GM18868 (cell line): Measurements from ENCODE around the gene DHX9.

Experiments used
- ATAC-seq: cut with Tn5 transposase; IDR thresholded peaks from one replicate; pipeline ENCODE4 v1.9.1; 2021; ENCODE audit warnings: mild to moderate bottlenecking, moderate library complexity; ENCODE audit not compliant: unreplicated experiment

Gene DHX9

GRCh38 chr1:182839209-182840066, at the start of gene DHX9:
TSS of gene DHX9 (plus strand) at chr1:182839347. CDS start at chr1:182842567, 3,220 bp downstream.
- peak; percentile 82 for ATAC-seq

DNA sequence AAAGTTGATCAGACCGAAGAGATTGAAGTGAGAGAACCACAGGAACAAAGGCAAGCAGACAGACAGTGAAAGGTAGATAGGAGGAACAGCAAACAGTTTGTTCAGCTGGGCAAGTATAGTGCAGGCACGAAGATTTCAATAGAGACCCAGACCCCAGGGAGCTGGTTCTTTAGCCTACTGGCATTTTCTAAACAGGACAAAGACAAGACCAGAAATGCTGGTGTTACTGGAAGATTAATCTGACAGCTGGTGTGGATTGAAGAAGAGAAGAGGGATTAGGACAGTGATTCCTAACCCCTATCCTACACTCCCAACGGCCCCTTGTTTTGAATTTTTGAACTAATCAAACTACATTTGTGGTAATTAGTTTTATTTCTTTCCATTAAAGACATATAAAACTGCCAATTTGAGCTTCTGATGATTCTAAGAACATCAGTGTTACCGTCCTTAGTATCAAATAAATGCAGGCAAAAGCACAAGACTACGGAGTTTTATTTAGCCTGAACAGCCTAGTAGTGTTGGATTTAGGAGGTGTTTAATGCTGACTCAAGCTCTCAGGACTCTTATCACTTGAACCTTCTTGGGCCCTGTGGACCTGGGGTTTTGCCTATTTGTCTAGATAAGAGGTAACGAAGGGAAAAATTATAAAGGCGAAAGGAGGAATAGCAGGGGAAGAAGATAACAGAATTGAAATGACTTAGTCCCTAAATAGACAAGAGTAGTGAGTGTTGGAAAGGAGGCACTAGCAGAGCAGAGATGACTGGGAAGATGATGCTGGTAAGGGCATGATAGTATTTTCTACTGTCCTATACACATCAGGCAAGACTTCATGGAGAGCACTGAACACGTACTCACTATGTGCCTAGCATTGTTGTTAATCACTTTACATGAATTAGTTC, 47.6 kb upstream of the DHX9 start:
- ATAC-seq, result no peak

GRCh38 chr1:182794091-182794490, 45.1 kb upstream of the DHX9 start:
- ATAC-seq, result no peak

- ATAC-seq, result no peak
These were observed 44.4 kb upstream of the DHX9 start for GRCh38 chr1:182794676-182795201.

DNA sequence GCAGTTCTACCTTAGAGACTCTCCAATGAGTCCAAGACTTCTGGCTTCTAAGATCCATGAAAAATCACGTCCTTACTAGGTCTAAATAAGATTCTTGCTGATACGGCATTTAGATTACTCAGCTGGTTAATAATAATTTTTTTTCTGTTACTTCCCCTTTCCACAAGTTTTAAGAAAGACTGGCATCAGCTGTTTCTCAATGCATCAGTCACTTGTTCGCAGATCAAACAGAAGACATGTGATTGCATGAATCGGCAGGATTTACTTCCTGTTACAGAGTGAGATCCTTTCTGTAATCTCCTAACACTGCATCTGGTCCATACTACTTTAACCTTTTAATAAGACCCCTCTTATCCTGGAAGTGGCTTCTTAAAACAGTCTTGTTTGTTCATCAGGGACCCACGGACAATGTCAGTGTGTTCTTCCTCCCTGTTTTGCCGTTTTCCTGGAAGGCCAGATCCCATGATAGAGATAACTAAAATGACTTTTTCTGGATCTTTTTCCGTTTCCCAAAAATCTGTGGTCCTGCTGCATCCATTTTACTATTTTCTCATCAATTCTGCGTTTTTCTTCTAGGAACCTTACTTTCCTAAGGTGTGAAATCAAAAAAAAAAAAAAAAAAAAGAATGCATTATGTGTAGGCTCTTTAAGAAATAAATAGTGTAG, 43.5 kb upstream of the DHX9 start:
- ATAC-seq, result no peak

DNA sequence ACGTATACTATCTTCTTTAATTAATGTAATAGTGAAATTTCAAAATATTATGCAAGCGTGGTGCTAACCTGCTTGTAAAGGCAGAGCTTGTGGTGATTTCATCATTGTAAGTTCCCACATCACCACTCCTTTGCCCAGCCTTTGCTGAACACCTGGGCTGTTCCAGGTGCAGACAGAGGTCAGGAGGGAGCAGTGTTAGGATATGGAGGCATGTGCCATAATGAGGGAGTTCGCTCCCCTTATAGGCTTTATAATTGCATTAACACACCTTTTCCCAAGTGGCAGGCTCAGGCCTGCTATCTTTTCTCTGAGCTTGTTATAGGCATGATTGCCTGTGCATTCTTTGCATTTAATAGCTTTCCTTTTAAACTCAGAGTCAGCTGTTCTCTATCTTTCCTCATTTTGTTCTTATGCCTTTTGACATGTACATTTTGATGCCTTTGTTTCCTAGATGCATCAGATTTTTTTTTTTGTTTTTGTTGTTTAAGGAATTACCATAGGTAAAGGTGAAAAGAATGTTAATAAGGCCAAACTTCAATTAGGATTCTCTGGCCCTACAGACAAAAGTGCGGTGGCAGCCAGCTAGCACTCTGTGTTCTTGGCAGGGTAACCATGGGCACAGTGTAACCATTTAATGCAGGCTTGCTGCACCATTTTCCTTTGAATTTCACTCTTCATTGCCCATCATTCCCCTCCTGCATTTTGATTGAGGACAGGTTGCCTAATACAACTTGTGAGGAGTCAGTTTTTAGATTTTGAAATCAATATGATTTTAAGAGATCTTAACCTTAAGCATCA, 36.9 kb upstream of the DHX9 start:
- ATAC-seq, result no peak

- no peak for ATAC-seq
These were observed 35.3 kb upstream of the DHX9 start for GRCh38 chr1:182803846-182804245.

- ATAC-seq, result no peak
These were observed 33.0 kb upstream of the DHX9 start for GRCh38 chr1:182806015-182806678.

DNA sequence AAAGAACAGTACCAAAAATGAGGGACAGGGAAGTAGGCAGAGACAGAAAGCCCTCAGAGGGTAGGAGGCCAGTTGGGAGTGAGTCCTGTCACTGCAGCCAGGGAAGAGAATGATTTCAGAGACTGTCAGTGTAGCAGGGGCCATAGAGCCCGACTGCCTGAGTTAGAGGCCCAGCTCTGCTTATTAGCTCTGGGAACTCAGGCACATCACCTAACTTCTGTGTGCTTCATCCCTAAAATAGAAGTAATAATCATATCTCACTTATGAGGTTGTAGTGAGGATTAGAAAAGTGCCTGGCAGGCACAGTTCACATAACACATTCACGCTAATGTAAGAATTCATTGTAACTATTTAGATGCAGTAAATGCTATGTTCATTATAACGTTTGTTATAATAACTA, 31.2 kb upstream of the DHX9 start:
- no peak for ATAC-seq

DNA sequence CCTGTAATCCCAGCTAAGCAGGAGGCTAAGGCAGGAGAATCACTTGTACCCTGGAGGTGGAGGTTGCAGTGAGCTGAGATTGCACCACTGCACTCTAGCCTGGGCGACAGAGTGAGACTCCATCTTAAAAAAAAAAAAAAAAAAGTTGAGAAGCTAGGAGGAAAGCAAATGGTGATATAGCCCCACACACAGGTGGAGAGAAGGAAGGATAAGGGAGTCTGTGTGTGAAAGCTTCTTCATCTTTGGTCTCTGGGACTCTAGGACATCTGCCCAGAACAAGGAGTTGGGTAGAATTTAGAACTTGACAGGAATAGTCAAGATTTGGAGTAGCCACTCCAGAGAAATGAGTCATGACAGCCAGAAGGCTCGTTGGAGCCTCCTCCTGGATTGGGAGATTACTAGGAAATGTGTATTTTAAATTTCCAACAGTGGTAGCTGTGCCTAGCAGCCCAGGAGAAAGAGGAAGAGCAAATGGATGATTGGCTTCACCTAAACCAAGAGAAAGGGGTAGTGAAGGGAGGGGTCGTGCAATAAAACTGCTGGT, 29.7 kb upstream of the DHX9 start:
- no peak for ATAC-seq

DNA sequence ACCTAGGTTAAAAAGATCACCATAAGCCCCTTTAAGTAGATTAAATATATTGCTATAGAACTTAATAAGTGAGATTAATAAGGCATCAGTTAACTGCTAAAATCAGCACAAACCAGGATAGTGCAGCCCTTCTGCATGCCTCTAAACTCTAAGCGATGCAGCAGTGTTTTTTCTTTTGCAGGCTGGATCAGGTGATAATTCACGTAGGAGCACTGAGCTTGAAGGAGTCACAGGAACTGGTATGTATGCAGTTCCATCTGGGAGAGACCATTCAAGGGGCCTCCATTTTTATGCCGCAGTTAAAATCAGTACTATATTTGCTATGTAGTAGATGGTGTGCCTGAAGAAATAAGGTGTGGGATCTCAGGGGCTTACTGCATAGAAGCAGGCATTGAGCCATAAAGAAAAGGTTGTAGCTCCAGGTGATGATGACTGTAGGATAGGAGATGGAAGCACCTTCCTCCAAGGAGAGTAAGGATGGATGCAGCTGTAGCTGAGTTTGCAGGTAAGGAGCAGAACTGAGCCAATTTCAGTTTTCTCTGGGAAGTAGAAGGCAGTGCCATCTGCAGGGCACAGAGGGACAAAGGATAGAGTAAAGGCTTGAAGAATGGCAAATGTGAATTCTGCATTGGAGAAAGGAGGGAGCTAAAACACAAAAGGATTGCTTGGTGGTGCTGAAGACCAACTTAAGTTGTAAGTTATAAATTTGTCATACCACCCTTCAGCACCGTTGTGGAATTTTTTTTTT, 27.0 kb upstream of the DHX9 start:
- ATAC-seq, result no peak

DNA sequence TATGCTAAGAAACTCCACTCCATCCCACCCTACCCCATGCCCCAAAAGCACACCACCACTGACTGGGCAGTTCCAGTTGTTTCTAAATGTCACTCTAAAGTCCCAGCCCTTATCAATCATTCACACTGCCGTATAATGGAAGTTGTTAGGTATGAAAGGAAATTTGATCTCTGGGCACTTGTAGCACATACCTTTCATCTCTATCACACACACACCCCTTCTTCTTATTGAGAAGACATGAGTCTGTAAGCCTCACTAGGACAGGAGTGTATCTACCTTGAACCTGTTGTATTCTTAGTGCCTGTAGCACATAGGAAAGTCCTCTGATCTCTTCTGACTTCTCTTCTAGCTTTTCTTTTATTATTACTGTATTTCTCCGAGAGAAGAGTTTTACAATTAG, 22.3 kb upstream of the DHX9 start:
- no peak for ATAC-seq

- no peak for ATAC-seq
These were observed 21.3 kb upstream of the DHX9 start for GRCh38 chr1:182817802-182818201.

DNA sequence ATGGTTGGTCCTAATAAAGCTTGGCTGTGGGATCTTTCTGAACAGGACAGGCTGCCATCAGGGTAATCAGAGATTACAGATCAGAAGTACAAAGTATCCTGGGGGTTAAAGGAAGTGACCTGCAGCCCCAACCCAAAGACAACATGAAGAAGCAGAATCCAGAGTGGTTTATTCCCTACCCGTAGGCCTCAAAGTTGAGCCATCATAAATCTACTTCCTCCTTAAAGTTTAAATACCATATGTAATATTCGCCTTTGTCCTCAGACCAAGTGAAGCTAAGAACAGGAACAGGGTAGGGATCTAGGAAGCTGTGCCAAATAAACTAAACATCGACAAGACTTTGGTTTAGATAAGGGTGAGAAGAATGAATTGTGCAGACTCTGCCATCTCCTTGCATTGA, 15.9 kb upstream of the DHX9 start:
- ATAC-seq, result no peak

DNA sequence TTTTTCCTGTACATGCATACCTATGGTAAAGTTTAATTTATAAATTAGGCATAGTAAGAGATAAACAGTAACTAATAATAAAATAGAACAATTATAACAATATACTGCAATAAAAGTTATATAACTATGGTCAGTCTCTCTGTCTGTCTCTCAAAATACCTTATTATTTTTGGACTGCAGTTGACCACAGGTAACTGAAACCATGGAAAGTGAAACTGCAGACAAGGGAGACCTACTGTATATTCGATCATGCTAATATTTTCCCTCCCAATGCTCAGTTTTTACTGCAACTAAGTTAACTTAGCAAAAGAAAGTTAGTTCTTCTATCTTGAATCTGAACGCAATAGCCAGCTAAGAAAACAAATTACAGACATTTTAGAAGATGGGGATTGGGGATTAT, 12.3 kb upstream of the DHX9 start:
- no peak for ATAC-seq

GRCh38 chr1:182829285-182829932, 9.7 kb upstream of the DHX9 start:
- ATAC-seq, result peak; percentile 83

DNA sequence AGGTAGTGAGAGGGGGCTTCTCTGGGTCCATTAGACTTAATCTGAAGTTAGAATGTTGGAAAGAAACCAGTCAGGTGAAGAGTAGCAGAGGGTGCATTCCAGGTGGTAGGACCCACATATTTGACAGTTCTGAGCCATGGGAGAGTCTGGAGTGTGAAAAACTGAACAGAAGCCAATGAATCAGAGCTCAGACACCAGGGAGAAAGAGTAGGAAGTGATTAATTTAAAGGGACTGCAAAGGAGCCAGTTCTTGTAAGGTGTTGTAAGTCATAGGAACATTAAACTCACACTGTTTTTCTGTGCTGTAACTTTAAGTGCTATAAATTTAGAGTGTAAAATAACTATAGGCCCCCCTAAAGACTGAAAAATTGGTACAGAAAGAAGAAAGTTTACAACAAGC, 5.9 kb upstream of the DHX9 start:
- ATAC-seq, result no peak

GRCh38 chr1:182834326-182834725, 4.8 kb upstream of the DHX9 start:
- no peak for ATAC-seq
